ENCODE data around the gene CBX5. TPM values are rescaled to one million over a fixed set of nuclear protein-coding genes. Genes with fewer than 3 reads are reported as not detected.
A peak's percentile ranks its signal among the peaks of the same experiment; 100 is the strongest.

The CBX5 gene
- total and polyA plus RNA-seq, 9 of the 15 experiments (the other 6 are each of a cell fraction or from before 2014, with no cell fraction given) = 32.6 to 102 (median 59.2) TPM

GRCh38 chr12:54324617-54325441 is 44.9 kb upstream of the CBX5 start, which contains the start of gene COPZ1 (continued):
- TF ChIP-seq SIX5 (IDR thresholded peaks at IDR 0.05; ENCODE audit: borderline replicate concordance in 1 of 2, insufficient read depth in 1 of 2, low read depth in 1 of 2, low read length in 2 of 2) = no peak
- no peak for TF ChIP-seq SREBF2 (CRISPR knock-in tag; IDR thresholded peaks at IDR 0.05)
- TF ChIP-seq GTF2A2 (tag; IDR thresholded peaks at IDR 0.05) = peak; percentile 66
- TF ChIP-seq KLF6 (CRISPR knock-in tag; IDR thresholded peaks at IDR 0.05; ENCODE audit: borderline replicate concordance) = 0 out of 2 replicates have a peak, but pooled peaks have one; percentile 48
- peak; percentile 87 for TF ChIP-seq CREM (IDR thresholded peaks at IDR 0.05; ENCODE audit: low read depth)
- TF ChIP-seq NFATC3 (IDR thresholded peaks at IDR 0.05) = no peak
- peak; percentile 53 to 72; a peak in 3 of 4 replicates for TF ChIP-seq FOXK2 (conservative IDR thresholded peaks at IDR 0.05 in 1 of 2, IDR thresholded peaks at IDR 0.05 in 1 of 2; ENCODE audit: low read depth in 2 of 2)
- peak in 1 of 2 experiments; percentile 80; a peak in 2 of 4 replicates for TF ChIP-seq CSDE1 (IDR thresholded peaks at IDR 0.05)
- TF ChIP-seq, protein P1, sequence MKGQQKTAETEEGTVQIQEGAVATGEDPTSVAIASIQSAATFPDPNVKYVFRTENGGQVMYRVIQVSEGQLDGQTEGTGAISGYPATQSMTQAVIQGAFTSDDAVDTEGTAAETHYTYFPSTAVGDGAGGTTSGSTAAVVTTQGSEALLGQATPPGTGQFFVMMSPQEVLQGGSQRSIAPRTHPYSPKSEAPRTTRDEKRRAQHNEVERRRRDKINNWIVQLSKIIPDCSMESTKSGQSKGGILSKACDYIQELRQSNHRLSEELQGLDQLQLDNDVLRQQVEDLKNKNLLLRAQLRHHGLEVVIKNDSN (CRISPR knock-in tag; IDR thresholded peaks at IDR 0.05) = peak; percentile 91
- TF ChIP-seq BACH1 (tag; IDR thresholded peaks at IDR 0.05) = 0 out of 2 replicates have a peak, but pooled peaks have one; percentile 23
- no peak for TF ChIP-seq NFIX (CRISPR knock-in tag; IDR thresholded peaks at IDR 0.05; ENCODE audit: low read depth)
- peak; percentile 95 for TF ChIP-seq SUPT5H (IDR thresholded peaks at IDR 0.05)
- 0 out of 2 replicates have a peak, but pooled peaks have one; percentile 68 for TF ChIP-seq ZNF212 (CRISPR knock-in tag; IDR thresholded peaks at IDR 0.05)
- peak in 1 of 2 experiments; percentile 82; a peak in 2 of 4 replicates for TF ChIP-seq ZNF318 (IDR thresholded peaks at IDR 0.05; ENCODE audit: borderline replicate concordance in 1 of 2, low read depth in 1 of 2)
- TF ChIP-seq CHCHD3 (CRISPR knock-in tag; IDR thresholded peaks at IDR 0.05) = peak; percentile 62; the same call in 1 of the 2 replicates
- no peak for TF ChIP-seq EWSR1 (IDR thresholded peaks at IDR 0.05; ENCODE audit: borderline replicate concordance, low read depth, partially characterized antibody)
- TF ChIP-seq SMARCA5 (IDR thresholded peaks at IDR 0.05) = no peak
- peak; percentile 21; the same call in 1 of the 2 replicates for TF ChIP-seq NR2C1 (IDR thresholded peaks at IDR 0.05)
- TF ChIP-seq NR2C1 (tag; IDR thresholded peaks at IDR 0.05) = peak; percentile 61
- TF ChIP-seq GATAD2A (IDR thresholded peaks at IDR 0.05) = no peak
- TF ChIP-seq STAT5A (IDR thresholded peaks at IDR 0.05; ENCODE audit: borderline replicate concordance, low read length) = no peak; the same call in 1 of the 2 replicates
